ENCODE data around the gene NR3C2.
"Not testable (repeated sequence)": the region's sequence is repeated elsewhere in the genome, so short reads cannot be mapped to it uniquely, and the experiment has no call there.

The NR3C2 gene

GRCh38 chr4:148364525-148364924 lies 77.7 kb downstream of the NR3C2 start:
- DNase-seq, result no peak

DNA sequence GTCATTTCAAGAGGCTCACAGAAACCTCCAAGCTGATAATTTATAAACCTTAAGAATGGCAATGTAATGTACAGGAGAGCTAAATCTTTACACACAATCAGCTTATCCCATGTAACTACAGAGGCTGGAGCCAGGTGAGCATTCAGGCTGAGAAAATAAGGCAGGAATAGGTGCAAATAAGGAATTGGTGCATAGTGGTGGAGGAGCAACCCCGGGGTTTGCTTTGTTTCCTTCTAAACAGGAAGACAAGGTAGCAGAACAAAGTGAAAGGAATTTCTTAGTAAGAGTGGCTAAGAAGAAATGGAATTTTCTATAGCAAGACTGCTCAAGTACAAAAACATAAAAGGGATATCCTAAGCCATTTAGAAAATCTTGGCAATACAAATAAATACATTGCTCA lies 82.4 kb downstream of the NR3C2 start:
- DNase-seq, result no peak

DNA sequence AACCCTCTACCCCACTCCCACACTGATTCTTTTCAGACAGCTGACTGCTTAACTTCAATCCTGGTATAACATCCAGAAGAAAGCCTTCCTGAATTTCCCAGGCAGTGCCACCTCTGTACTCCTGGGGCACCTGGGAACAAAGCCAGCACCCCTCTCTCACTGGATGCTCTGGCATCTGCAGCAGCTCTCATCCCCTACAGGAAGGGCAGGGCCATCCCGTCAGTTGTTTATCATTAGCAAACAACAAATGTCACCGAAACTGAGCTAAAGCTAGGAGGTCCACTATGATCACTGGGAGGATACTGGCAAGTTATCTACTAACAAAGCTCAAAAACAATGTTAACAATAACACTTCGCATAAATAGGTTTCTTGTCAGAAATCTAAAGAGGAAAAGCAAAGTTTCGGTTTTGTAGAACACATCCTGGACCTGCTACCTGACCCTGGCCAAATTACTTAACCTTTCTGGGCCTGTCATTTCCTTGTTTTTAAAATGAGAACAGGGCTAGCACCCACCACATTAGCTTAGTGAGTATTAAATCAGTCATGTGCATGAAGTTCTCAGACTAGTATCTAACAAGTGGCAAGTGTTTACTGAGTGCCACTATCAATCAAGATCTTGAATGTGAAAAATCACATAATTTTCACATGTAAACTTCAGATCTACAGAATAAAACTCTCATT lies 86.6 kb downstream of the NR3C2 start:
- no peak for DNase-seq

GRCh38 chr4:148354186-148354585 lies 88.0 kb downstream of the NR3C2 start:
- no peak for DNase-seq

DNA sequence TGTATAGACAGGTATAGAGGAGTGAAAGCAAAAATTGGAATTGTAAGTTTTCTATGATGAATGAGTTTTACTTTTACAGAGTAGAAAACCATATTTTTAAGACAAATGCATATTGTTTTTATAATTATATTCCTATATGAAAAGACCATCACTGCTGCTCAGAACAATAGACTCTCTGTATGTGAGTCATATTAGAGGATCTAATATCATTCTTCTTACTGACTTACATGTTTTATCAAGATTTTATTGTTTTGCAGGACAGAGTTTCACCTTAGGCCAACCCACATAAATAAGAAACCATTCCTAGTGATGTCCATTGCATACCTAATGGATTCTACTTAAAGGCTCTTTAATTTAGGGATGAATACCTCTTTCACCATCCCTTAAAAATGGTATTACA lies 88.6 kb downstream of the NR3C2 start:
- DNase-seq, result no peak

DNA sequence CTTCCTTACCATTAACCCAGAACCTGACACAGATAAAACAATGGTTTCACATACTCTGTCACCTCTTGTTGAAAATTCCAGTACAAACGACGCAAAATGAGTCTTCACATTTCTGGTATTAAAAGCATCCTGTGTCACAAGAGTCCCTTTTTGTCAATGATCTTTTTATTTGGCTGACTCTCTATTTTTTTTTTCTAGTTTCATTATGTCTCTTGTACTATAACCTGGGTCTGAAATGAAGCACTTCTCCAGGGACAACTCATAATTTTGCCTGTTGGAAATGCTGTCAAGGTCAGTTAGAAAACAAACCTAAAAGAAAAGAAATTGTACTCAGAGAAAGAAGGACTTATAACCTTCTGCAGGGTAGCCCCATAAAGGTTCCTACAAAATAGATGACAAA lies 93.1 kb downstream of the NR3C2 start:
- DNase-seq, result no peak

GRCh38 chr4:148346657-148347056 lies 95.6 kb downstream of the NR3C2 start:
- DNase-seq, result no peak

- no peak for DNase-seq
These were observed 96.7 kb downstream of the NR3C2 start for GRCh38 chr4:148345509-148345908.

DNA sequence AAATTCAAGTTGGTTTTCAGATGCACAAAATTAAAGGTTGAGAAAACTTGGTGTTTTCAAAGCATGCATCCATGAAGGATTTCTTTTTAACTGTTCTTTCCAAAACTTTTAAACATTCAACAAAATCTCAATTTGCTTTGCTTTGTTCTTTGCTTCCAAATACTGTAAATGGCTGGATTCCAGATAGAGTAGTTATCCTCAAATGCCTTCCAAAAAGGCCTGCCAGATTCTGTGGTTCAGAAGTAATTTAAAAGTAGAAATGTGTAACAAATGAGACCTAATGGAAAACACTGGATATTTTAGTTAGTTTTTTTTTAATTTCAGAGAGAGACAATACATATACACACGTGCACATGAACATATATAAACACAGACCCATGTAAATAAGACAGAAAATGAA lies 97.3 kb downstream of the NR3C2 start:
- no peak for DNase-seq

DNA sequence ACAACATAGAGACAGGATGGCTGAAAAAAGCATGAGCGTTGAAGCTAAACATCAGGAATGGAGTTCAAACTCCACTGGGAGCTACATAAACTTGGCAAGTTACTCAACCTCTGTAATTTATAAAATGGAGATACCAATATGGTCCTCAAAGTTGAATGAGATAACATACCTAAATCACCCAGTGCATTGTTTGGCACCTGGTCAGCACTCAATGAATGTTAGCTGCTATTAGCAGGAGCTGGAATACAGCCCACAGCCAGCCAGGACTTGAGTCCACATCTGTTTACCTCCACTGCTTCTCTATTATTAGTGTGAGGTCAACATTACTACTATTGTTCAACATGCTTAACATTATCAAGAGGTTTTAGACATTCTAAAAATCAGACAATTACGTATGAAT lies 97.9 kb downstream of the NR3C2 start:
- no peak for DNase-seq

- no peak for DNase-seq
These were observed 100.0 kb downstream of the NR3C2 start for GRCh38 chr4:148341980-148342800.

GRCh38 chr4:148335133-148335532 lies 107.1 kb downstream of the NR3C2 start:
- no peak for DNase-seq

GRCh38 chr4:148333265-148333664 lies 108.9 kb downstream of the NR3C2 start:
- DNase-seq, result no peak

GRCh38 chr4:148332486-148332885 lies 109.7 kb downstream of the NR3C2 start:
- DNase-seq, result no peak

- no peak for DNase-seq
These were observed 111.5 kb downstream of the NR3C2 start for GRCh38 chr4:148330724-148331123.

DNA sequence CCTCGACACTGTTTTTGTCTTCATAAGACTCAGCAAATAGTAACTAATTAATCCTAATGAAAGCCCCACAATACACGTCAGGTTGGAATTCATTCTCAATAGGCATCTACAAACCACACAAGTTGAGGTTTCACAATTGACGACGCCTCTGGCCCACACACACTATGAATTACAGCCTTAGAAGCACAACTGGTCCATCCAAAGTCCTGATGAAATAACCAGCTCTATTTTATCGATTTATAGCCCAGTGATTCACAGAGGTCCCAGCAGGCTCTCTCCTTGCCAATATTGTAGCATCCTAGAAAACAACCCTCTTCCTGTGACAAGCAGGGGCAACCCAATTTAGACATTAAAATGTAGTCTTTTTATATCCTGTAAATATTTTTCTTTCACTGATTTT lies 112.1 kb downstream of the NR3C2 start:
- no peak for DNase-seq

GRCh38 chr4:148329751-148330150 lies 112.5 kb downstream of the NR3C2 start:
- no peak for DNase-seq

- no peak for DNase-seq
These were observed 114.5 kb downstream of the NR3C2 start for GRCh38 chr4:148327683-148328082.

DNA sequence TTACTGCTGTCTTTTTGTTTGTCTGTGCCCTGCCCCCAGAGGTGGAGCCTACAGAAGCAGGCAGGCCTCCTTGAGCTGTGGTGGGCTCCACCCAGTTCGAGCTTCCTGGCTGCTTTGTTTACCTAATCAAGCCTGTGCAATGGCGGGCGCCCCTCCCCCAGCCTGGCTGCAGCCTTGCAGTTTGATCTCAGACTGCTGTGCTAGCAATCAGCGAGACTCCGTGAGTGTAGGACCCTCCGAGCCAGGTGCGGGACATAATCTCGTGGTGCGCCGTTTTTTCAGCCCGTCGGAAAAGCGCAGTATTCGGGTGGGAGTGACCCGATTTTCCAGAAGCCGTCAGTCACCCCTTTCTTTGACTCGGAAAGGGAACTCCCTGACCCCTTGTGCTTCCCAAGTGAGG lies 118.9 kb downstream of the NR3C2 start:
- DNase-seq, result not testable (repeated sequence)

GRCh38 chr4:148315049-148315448 lies 127.2 kb downstream of the NR3C2 start:
- DNase-seq, result no peak

DNA sequence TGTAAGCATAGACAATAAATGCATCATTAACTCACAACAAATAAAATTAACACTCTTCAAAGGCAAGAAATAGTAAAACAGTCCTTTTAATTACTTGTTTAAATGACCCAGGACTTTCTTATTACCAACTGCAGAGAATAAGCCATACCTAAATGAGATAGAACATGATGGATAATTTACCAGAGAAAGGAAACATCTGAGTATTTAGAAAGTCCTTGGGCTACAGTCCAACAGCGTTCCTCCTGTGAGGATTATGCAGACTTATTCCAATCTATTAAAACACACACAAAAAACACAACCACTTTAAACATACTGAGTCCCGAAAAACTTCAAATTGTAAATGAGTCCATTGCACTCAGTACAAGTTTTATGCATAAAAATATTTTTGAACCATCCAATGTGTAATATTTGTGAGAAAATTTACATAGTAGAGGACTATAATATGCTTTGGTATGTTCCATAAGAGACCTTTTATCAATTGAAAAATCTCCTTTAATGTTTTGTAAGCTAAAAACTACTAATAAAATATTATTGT lies 129.2 kb downstream of the NR3C2 start:
- DNase-seq, result no peak

GRCh38 chr4:148311526-148311925 lies 130.7 kb downstream of the NR3C2 start:
- no peak for DNase-seq

GRCh38 chr4:148310756-148311155 lies 131.5 kb downstream of the NR3C2 start:
- no peak for DNase-seq

DNA sequence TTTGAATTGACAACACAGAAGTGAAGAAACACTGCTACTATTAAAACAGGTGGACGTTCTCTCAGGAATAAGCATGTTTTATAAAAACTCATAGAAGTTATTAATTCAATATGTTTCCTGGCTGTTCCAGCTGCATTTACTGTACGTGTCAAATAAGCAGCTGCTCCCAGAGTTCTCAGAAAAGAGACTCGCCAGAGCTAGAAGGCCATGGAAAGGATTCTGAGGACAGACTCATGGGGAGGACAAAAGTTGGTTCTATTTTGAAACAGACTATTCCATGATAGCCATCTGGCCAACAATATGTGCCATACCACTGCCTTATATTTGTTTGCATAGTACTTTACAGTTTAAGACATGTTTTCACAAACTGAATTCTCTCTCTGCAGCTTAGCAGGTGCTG lies 136.5 kb downstream of the NR3C2 start:
- DNase-seq, result no peak
